CD4-positive, CD25-positive, alpha-beta regulatory T cell (primary cell): ENCODE results near the gene LSR. TPM values are rescaled to one million over a fixed set of nuclear protein-coding genes. Genes with fewer than 3 reads are reported as not detected.

Experiments
- ATAC-seq, 2 donors: fragments of 150-1000 bp; cut with Tn5 transposase; one replicate each; pipeline ENCODE4 v1.10.0; 2021; ENCODE audit warnings: low read depth in 2 of 2, moderate number of reproducible peaks in 2 of 2, moderate library complexity in 1 of 2
- DNase-seq, 3 donors: peaks; one replicate each; pipeline versions ENCODE4 v3.0.0 to v3.0.0-alpha.2; 2012 to 2022; ENCODE audit warnings: mixed read lengths in 1 of 3
- H3K27ac ChIP-seq: one replicate; pipeline ENCODE4 v1.7.0; 2013; ENCODE audit warnings: mild to moderate bottlenecking, low read length; ENCODE audit not compliant: insufficient read depth, poor library complexity, severe bottlenecking
- H3K27me3 ChIP-seq: one replicate; pipeline ENCODE4 v1.7.0; 2013; ENCODE audit warnings: low read length; ENCODE audit not compliant: control insufficient read depth, insufficient read depth
- H3K36me3 ChIP-seq: one replicate; pipeline ENCODE4 v1.7.0; 2013; ENCODE audit warnings: mild to moderate bottlenecking, low read length, moderate library complexity; ENCODE audit not compliant: control insufficient read depth, insufficient read depth
- H3K4me1 ChIP-seq: 2 replicates; pipeline ENCODE4 v1.7.0; 2013; ENCODE audit warnings: mild to moderate bottlenecking, low read length; ENCODE audit not compliant: insufficient read depth, control insufficient read depth, poor library complexity, severe bottlenecking
- H3K4me3 ChIP-seq: one replicate; pipeline ENCODE4 v1.7.0; 2013; ENCODE audit warnings: low read depth, mild to moderate bottlenecking, low read length, moderate library complexity
- H3K9me3 ChIP-seq, 2 experiments: 1 replicate in 1 of 2; 2 replicates in 1 of 2; pipeline ENCODE4 v1.7.0; 2013; ENCODE audit warnings: low read length in 2 of 2, mild to moderate bottlenecking in 1 of 2, moderate library complexity in 1 of 2; ENCODE audit not compliant: control insufficient read depth in 2 of 2
- H3K27ac Mint-ChIP-seq, 3 donors: one replicate each; pipeline ENCODE4 v1.8.0; 2020 to 2022; ENCODE audit warnings: mild to moderate bottlenecking in 3 of 3, mixed read lengths in 3 of 3, moderate library complexity in 2 of 3
- H3K27me3 Mint-ChIP-seq: one replicate; pipeline ENCODE4 v1.8.0; 2022; ENCODE audit warnings: mild to moderate bottlenecking, mixed read lengths
- H3K36me3 Mint-ChIP-seq: one replicate; pipeline ENCODE4 v1.8.0; 2020; ENCODE audit warnings: mixed read lengths
- H3K4me1 Mint-ChIP-seq, 4 donors: one replicate each; pipeline ENCODE4 v1.8.0; 2020 to 2022; ENCODE audit warnings: mixed read lengths in 4 of 4, mild to moderate bottlenecking in 1 of 4
- H3K4me3 Mint-ChIP-seq, 4 donors: one replicate each; pipeline ENCODE4 v1.8.0; 2020 to 2022; ENCODE audit warnings: mild to moderate bottlenecking in 4 of 4, mixed read lengths in 4 of 4, moderate library complexity in 3 of 4
- H3K9me3 Mint-ChIP-seq, 7 donors: one replicate each; pipeline ENCODE4 v1.8.0; 2020 to 2022; ENCODE audit warnings: mixed read lengths in 7 of 7, mild to moderate bottlenecking in 3 of 7, moderate library complexity in 2 of 7
- polyA plus RNA-seq, 4 donors: library from polyadenylated mRNA; unstranded; fragments of 300-500 nt; fragmentation: Illumina TruSeq; gene quantifications; one replicate each; pipeline ENCODE4 v1.2.3, GENCODE V29; 2021
- total RNA-seq: library from RNA; stranded (reverse); gene quantifications from one replicate; pipeline ENCODE4 v1.2.3, GENCODE V29; 2022

LSR gene
- total and polyA plus RNA-seq, 5 donors from 2014 or later = 28.1 to 66.1 (median 49.9) TPM

DNA sequence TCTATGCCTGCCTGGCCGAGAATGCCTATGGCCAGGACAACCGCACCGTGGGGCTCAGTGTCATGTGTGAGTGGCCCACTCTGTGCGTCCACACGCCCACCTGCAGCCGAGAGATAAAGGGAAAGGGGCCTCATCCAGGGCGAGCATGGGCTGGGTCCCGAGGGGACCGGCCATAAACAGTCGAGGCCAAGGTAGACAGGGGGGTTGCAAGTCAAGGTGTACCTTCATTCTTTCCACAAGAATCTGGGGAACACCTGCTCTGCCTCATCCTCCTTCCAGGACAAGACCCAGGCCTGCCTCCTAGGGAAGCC is 51.5 kb downstream of the LSR start:
- Mint-ChIP-seq H3K27me3 (no peaks in the 10 kb centered on the region), H3K9me3 (peaks cover 0 to 1% (median 0%) of the 10 kb centered on the region in 7 donors), H3K4me3 (no peak overlapping the region), H3K36me3 (no peaks in the 10 kb centered on the region), H3K4me1 (peaks cover 0 to 8% (median 3%) of the 10 kb centered on the region in 4 donors), H3K27ac (no peak overlapping the region)
- Histone ChIP-seq H3K36me3 (no peaks in the 10 kb centered on the region), H3K4me1 (peaks cover 11% of the 10 kb centered on the region), H3K27me3 (no peaks in the 10 kb centered on the region), H3K27ac (no peak overlapping the region), H3K9me3 (no peaks in the 10 kb centered on the region), H3K4me3 (no peak overlapping the region)
- DNase-seq = no peak
- ATAC-seq = no peak

- H3K9me3 Mint-ChIP-seq = peaks cover 0 to 1% (median 0%) of the 10 kb centered on the region in 7 donors
Measured at GRCh38 chr19:35301961-35302360, 53.2 kb downstream of the LSR start.

DNA sequence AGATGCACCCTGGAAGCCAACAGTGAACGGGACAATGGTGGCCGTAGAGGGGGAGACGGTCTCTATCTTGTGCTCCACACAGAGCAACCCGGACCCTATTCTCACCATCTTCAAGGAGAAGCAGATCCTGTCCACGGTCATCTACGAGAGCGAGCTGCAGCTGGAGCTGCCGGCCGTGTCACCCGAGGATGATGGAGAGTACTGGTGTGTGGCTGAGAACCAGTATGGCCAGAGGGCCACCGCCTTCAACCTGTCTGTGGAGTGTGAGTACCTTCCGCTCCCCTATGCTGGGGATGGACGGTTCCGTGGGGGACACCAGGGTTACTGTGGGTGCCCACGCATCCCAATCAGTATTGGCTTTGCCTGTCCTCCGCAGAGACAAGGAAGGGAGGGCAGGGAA is 53.6 kb downstream of the LSR start:
- no peak overlapping the region for H3K27ac ChIP-seq
- H3K36me3 Mint-ChIP-seq = no peaks in the 10 kb centered on the region
- no peaks in the 10 kb centered on the region for H3K36me3 ChIP-seq
- no peak overlapping the region for H3K27ac Mint-ChIP-seq
- peaks cover 0 to 1% (median 0%) of the 10 kb centered on the region in 7 donors for H3K9me3 Mint-ChIP-seq
- H3K4me1 Mint-ChIP-seq = no peaks in the 10 kb centered on the region
- no peak overlapping the region for H3K4me3 Mint-ChIP-seq
- no peaks in the 10 kb centered on the region for H3K27me3 Mint-ChIP-seq
- no peaks in the 10 kb centered on the region for H3K4me1 ChIP-seq
- H3K9me3 ChIP-seq = no peaks in the 10 kb centered on the region
- no peak overlapping the region for H3K4me3 ChIP-seq
- DNase-seq (no peak), ATAC-seq (no peak)
- H3K27me3 ChIP-seq = no peaks in the 10 kb centered on the region

More at GRCh38 chr19:35301961-35302360, 53.2 kb downstream of the LSR start:
- Mint-ChIP-seq H3K27ac (no peak overlapping the region), H3K4me1 (no peaks in the 10 kb centered on the region), H3K36me3 (no peaks in the 10 kb centered on the region), H3K4me3 (no peak overlapping the region), H3K27me3 (no peaks in the 10 kb centered on the region)
- no peaks in the 10 kb centered on the region for H3K36me3 ChIP-seq
- H3K4me3 ChIP-seq = no peak overlapping the region
- no peak for ATAC-seq
- no peak overlapping the region for H3K27ac ChIP-seq
- no peak for DNase-seq
- H3K27me3 ChIP-seq = no peaks in the 10 kb centered on the region
- H3K9me3 ChIP-seq = no peaks in the 10 kb centered on the region
- no peaks in the 10 kb centered on the region for H3K4me1 ChIP-seq

DNA sequence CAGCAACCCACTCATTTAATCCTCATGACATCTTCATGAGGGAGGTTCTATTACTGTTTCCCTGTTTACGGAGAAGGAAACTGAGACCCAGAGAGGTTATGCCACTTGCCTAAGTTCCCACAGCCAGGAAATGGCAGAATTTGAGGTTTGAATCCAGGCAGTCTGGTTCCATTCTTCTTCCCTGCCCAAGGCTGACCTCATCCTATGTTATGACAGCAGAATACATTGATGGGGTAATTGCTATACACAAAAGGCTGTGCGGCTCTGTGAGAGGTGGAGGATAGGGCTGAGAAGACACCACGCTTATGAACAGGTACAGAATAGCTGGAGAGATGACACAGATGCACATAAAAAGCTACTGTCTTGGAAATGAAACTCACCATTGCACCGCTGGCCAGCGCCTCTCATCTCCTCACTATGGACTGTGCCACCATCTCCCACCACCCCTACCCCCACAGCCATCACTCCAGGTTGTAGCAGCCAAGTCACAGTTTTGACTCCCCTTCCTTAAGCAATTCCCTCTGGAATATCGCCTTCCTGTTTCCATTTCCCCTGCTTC is 54.6 kb downstream of the LSR start:
- Histone ChIP-seq H3K4me1 (no peaks in the 10 kb centered on the region), H3K4me3 (no peak overlapping the region), H3K9me3 (no peaks in the 10 kb centered on the region), H3K36me3 (no peaks in the 10 kb centered on the region), H3K27me3 (no peaks in the 10 kb centered on the region), H3K27ac (no peak overlapping the region)
- H3K9me3 Mint-ChIP-seq = peaks cover 0 to 3% (median 0%) of the 10 kb centered on the region in 7 donors
- no peaks in the 10 kb centered on the region for H3K36me3 Mint-ChIP-seq
- H3K4me3 Mint-ChIP-seq = no peak overlapping the region
- no peaks in the 10 kb centered on the region for H3K27me3 Mint-ChIP-seq
- H3K27ac Mint-ChIP-seq = no peak overlapping the region
- ATAC-seq (no peak), DNase-seq (no peak)
- H3K4me1 Mint-ChIP-seq = peaks cover 0 to 2% (median 0%) of the 10 kb centered on the region in 4 donors

- H3K4me1 ChIP-seq = no peaks in the 10 kb centered on the region
- no peak overlapping the region for H3K4me3 Mint-ChIP-seq
- H3K9me3 Mint-ChIP-seq = peaks cover 0 to 3% (median 0%) of the 10 kb centered on the region in 7 donors
- DNase-seq = no peak
- no peaks in the 10 kb centered on the region for H3K36me3 ChIP-seq
- H3K4me1 Mint-ChIP-seq = peaks cover 0 to 2% (median 0%) of the 10 kb centered on the region in 4 donors
- H3K36me3 Mint-ChIP-seq = no peaks in the 10 kb centered on the region
- H3K4me3 ChIP-seq = no peak overlapping the region
- peak overlapping the region in 1 of 3 donors; percentile 84 for H3K27ac Mint-ChIP-seq
- no peak for ATAC-seq
- H3K27ac ChIP-seq = no peak overlapping the region
- no peaks in the 10 kb centered on the region for H3K27me3 ChIP-seq
- no peaks in the 10 kb centered on the region for H3K27me3 Mint-ChIP-seq
- no peaks in the 10 kb centered on the region for H3K9me3 ChIP-seq
Measured at GRCh38 chr19:35304036-35304435, 55.2 kb downstream of the LSR start.

DNA sequence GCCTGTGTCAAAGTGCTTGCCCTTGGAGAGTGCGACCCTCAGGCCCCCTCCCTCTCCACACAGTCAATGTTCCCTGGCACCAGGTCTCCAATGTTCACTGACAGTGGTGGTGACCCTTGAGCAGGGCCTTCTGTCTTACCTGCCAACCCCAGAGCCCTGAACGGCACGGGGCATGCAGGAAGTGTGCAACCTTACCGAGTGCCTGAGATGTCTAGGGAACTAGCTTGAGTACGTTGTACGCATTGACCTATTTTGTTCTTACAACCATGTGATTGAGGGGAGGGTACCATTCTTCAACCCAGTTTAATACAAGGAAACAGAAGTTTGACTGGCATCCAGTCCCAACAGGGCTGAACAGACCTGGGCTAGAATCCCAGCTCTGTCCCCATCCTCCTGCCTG is 56.4 kb downstream of the LSR start:
- H3K4me3 Mint-ChIP-seq = no peak overlapping the region
- DNase-seq (no peak), ATAC-seq (no peak)
- no peaks in the 10 kb centered on the region for H3K36me3 Mint-ChIP-seq
- H3K27me3 Mint-ChIP-seq = no peaks in the 10 kb centered on the region
- Histone ChIP-seq H3K9me3 (no peaks in the 10 kb centered on the region), H3K27me3 (no peaks in the 10 kb centered on the region), H3K27ac (no peak overlapping the region), H3K4me1 (no peaks in the 10 kb centered on the region), H3K36me3 (no peaks in the 10 kb centered on the region), H3K4me3 (no peak overlapping the region)
- H3K27ac Mint-ChIP-seq = no peak overlapping the region
- H3K4me1 Mint-ChIP-seq = peaks cover 0 to 2% (median 0%) of the 10 kb centered on the region in 4 donors
- peaks cover 0 to 3% (median 0%) of the 10 kb centered on the region in 7 donors for H3K9me3 Mint-ChIP-seq

- Histone ChIP-seq H3K27me3 (no peaks in the 10 kb centered on the region), H3K4me3 (no peak overlapping the region), H3K27ac (no peak overlapping the region), H3K4me1 (no peaks in the 10 kb centered on the region), H3K9me3 (no peaks in the 10 kb centered on the region), H3K36me3 (no peaks in the 10 kb centered on the region)
- Mint-ChIP-seq H3K27ac (no peak overlapping the region), H3K27me3 (no peaks in the 10 kb centered on the region), H3K9me3 (peaks cover 0 to 3% (median 0%) of the 10 kb centered on the region in 7 donors), H3K4me1 (peaks cover 0 to 2% (median 0%) of the 10 kb centered on the region in 4 donors), H3K4me3 (no peak overlapping the region), H3K36me3 (no peaks in the 10 kb centered on the region)
- ATAC-seq (no peak), DNase-seq (no peak)
Measured at GRCh38 chr19:35306473-35307246, 57.9 kb downstream of the LSR start.

DNA sequence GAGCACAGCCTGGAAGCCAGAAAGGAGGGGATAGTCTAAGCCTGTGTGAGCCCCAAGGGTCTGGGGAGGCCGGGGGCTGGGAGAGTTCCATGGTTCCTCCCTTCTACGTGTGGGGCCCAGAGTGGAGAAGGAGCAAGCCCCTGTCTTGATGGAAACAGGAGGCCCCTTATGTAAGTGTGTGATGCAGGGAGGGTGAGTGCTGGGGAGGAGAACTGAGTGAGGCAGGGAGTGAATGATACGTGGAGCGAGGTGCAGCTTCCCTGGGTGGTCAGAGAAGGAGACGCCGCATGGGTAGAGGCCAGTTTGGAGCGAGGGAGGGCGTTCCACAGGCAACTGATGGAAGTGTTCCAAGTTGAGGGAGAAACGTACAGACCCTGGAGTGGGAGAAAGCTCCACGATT is 59.1 kb downstream of the LSR start:
- peak overlapping the region in 2 of 3 donors; percentile 24 to 60 for H3K27ac Mint-ChIP-seq
- Histone ChIP-seq H3K27ac (no peak overlapping the region), H3K36me3 (no peaks in the 10 kb centered on the region), H3K4me1 (no peaks in the 10 kb centered on the region), H3K9me3 (no peaks in the 10 kb centered on the region), H3K27me3 (no peaks in the 10 kb centered on the region), H3K4me3 (no peak overlapping the region)
- ATAC-seq (no peak), DNase-seq (no peak)
- peaks cover 0 to 2% (median 0%) of the 10 kb centered on the region in 4 donors for H3K4me1 Mint-ChIP-seq
- H3K4me3 Mint-ChIP-seq = no peak overlapping the region
- no peaks in the 10 kb centered on the region for H3K36me3 Mint-ChIP-seq
- peaks cover 0 to 3% (median 0%) of the 10 kb centered on the region in 7 donors for H3K9me3 Mint-ChIP-seq
- H3K27me3 Mint-ChIP-seq = no peaks in the 10 kb centered on the region
